ENCODE measurements around the gene RAB36.

GRCh38 chr22:23190526-23190925, 45.2 kb downstream of the RAB36 start:
- no peak for TF ChIP-seq CTCF (IDR thresholded peaks at IDR 0.05)
- TF ChIP-seq POLR2A (IDR thresholded peaks at IDR 0.05): no peak
